Karpas-422 (cell line): ENCODE results near the gene SPOUT1. TPM values are rescaled to one million over a fixed set of nuclear protein-coding genes. Genes with fewer than 3 reads are reported as not detected.

ENCODE experiments used
- DNase-seq: peaks from one replicate; pipeline ENCODE4 v3.0.0-alpha.2; 2015
- H2AFZ ChIP-seq: fragments of 200-600 bp; sonication (generic); 2 replicates; pipeline ENCODE4 v1.6.1; 2014; ENCODE audit warnings: antibody characterized with exemption, low read length, mixed read lengths
- H3K27ac ChIP-seq: fragments of 200-600 bp; sonication (generic); 2 replicates; pipeline ENCODE4 v1.5.1; 2014; ENCODE audit warnings: mild to moderate bottlenecking, low read length, moderate library complexity
- H3K27me3 ChIP-seq: fragments of 200-600 bp; sonication (generic); 2 replicates; pipeline ENCODE4 v1.6.1; 2014; ENCODE audit warnings: low read length, mixed read lengths
- H3K36me3 ChIP-seq: fragments of 200-600 bp; sonication (generic); 2 replicates; pipeline ENCODE4 v1.6.1; 2014; ENCODE audit warnings: low read length, mixed read lengths; ENCODE audit not compliant: insufficient read depth
- H3K4me1 ChIP-seq: fragments of 200-600 bp; sonication (generic); 2 replicates; pipeline ENCODE4 v1.6.1; 2014; ENCODE audit warnings: mild to moderate bottlenecking, low read length, mixed read lengths
- H3K4me2 ChIP-seq: fragments of 200-600 bp; sonication (generic); 2 replicates; pipeline ENCODE4 v1.6.1; 2014; ENCODE audit warnings: low read length, low read depth, mild to moderate bottlenecking; ENCODE audit not compliant: poor library complexity, severe bottlenecking
- H3K4me3 ChIP-seq: fragments of 200-600 bp; sonication (generic); 2 replicates; pipeline ENCODE4 v1.5.1; 2014; ENCODE audit warnings: mild to moderate bottlenecking, antibody characterized with exemption, low read length, mixed read lengths
- H3K79me2 ChIP-seq: fragments of 200-600 bp; sonication (generic); 2 replicates; pipeline ENCODE4 v1.6.1; 2014; ENCODE audit warnings: mild to moderate bottlenecking, low read length, mixed read lengths
- H3K9ac ChIP-seq: fragments of 200-600 bp; sonication (generic); 2 replicates; pipeline ENCODE4 v1.6.0; 2014; ENCODE audit warnings: low read length
- H3K9me2 ChIP-seq: fragments of 200-600 bp; sonication (generic), shearing (Covaris generic); replicated peaks from 2 replicates; pipeline ENCODE4 v1.6.0; 2014; ENCODE audit warnings: mild to moderate bottlenecking, low read length, moderate library complexity; ENCODE audit not compliant: insufficient read depth
- H3K9me3 ChIP-seq: fragments of 300-700, 200-600 bp; sonication (generic); 2 replicates; pipeline ENCODE4 v1.6.1; 2014; ENCODE audit warnings: low read length, mixed read lengths
- H4K20me1 ChIP-seq: fragments of 200-600 bp; sonication (generic); 2 replicates; pipeline ENCODE4 v1.6.1; 2014; ENCODE audit warnings: mild to moderate bottlenecking, antibody characterized with exemption, low read length, low read depth; ENCODE audit not compliant: insufficient read depth
- total RNA-seq: library from RNA; depleted of rRNA; stranded (reverse); fragments of >200 nt; shearing (Covaris generic); gene quantifications from 2 replicates; pipeline ENCODE4 v1.2.3, GENCODE V29; 2014; ENCODE audit warnings: low replicate concordance

The SPOUT1 gene
- total RNA-seq, 1 experiment from 2014 or later = 28.6 TPM

DNA sequence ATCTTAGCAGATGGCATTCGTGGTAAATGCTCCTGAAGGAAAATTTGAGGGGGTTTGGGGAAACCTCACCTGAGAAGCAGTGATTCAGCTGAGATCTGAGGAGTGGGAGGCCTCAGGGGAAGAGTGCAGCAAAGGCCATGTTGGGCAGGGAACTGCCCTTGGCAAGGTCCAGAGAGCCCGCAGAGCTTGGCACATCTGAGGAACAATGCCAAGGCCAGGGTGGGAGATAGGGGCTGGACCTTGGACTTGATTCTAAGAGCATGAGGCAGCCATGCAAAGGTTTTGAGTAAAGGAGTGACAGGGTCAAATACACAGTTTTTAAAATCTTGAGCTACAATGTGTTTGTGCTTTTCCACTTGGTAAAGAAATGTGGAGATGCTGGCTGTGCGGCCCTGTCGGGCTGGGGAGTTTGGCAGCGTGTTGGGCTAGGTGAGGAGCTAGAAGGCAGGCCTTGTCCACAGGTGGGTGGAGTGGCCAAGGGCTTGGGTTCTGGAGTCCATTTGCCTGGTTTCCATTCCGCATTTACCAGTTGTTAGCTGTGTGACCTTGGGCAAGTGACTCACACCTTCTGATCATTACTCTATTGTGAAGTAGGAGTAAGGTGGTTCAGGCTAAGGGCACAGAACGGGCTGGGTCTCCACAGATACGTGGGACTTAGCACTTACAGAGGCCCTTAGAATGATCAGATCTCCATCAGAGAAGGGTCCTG lies 36.5 kb downstream of the SPOUT1 start:
- H3K4me2 ChIP-seq = no peak overlapping the region
- no peaks in the 10 kb centered on the region for H3K27me3 ChIP-seq
- no peak overlapping the region for H3K9ac ChIP-seq
- no peaks in the 10 kb centered on the region for H3K9me2 ChIP-seq
- H3K27ac ChIP-seq = no peak overlapping the region
- H2AFZ ChIP-seq = no peak overlapping the region
- H3K4me3 ChIP-seq = no peak overlapping the region
- H3K9me3 ChIP-seq = no peaks in the 10 kb centered on the region
- H3K36me3 ChIP-seq = peaks cover 6% of the 10 kb centered on the region; the same call in 1 of the 2 replicates
- H3K79me2 ChIP-seq = peaks cover 11% of the 10 kb centered on the region
- no peaks in the 10 kb centered on the region for H4K20me1 ChIP-seq
- DNase-seq = no peak
- H3K4me1 ChIP-seq = peaks cover 7% of the 10 kb centered on the region

DNA sequence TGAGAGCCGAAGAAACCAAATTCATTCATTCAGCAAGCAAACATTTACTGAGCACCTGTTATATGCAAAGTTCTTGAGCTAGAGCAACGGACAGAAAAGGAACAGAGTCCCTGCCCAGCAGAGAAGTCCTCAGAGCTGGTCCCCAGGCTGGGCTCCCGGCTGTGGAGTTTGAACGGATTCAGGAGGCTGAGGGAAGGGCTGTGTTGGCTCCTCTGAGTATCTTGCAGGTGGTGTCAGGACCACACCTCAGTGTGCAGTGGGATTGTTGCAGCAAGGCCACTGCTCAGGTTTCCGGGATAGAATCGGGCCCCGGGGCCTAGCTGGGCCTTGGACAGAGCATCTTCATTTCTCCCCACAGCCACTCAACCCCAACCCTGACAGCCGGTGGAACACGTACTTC lies 37.5 kb downstream of the SPOUT1 start:
- Histone ChIP-seq H3K36me3 (peaks cover 6% of the 10 kb centered on the region; the same call in 1 of the 2 replicates), H3K4me1 (peaks cover 11% of the 10 kb centered on the region), H3K4me3 (no peak overlapping the region), H3K9me2 (no peaks in the 10 kb centered on the region), H3K9me3 (no peaks in the 10 kb centered on the region), H4K20me1 (no peaks in the 10 kb centered on the region), H3K9ac (no peak overlapping the region), H3K79me2 (peaks cover 21% of the 10 kb centered on the region), H3K27me3 (no peaks in the 10 kb centered on the region), H3K4me2 (no peak overlapping the region), H3K27ac (no peak overlapping the region), H2AFZ (no peak overlapping the region)
- no peak for DNase-seq

DNA sequence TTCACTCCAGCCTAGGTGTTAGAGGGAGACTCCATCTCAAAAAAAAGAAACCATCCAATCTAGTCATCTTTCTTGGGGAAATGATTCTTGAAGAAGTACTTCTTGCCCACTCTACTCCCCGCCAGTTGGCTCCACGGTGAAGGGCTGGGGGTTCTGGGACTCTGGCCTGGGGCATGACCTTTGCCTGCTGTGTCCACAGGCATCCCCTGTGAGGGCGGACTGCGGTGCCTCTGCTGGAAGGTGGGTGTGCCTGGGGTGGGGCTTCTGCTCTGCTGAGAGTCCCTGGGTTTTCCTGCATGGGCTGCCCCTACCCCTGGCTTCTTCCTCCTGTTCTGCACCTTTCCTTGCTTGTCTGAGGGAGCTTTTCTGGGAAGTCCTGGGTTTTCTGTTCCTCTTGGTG lies 39.1 kb downstream of the SPOUT1 start:
- peaks cover 16% of the 10 kb centered on the region for H3K4me1 ChIP-seq
- peaks cover 22% of the 10 kb centered on the region for H3K79me2 ChIP-seq
- H3K4me3 ChIP-seq = no peak overlapping the region
- no peak overlapping the region for H3K9ac ChIP-seq
- H3K9me3 ChIP-seq = no peaks in the 10 kb centered on the region
- H3K36me3 ChIP-seq = peaks cover 6% of the 10 kb centered on the region; the same call in 1 of the 2 replicates
- no peaks in the 10 kb centered on the region for H3K27me3 ChIP-seq
- no peak overlapping the region for H2AFZ ChIP-seq
- no peaks in the 10 kb centered on the region for H3K9me2 ChIP-seq
- no peak overlapping the region for H3K27ac ChIP-seq
- DNase-seq = no peak
- H3K4me2 ChIP-seq = no peak overlapping the region
- H4K20me1 ChIP-seq = no peaks in the 10 kb centered on the region

DNA sequence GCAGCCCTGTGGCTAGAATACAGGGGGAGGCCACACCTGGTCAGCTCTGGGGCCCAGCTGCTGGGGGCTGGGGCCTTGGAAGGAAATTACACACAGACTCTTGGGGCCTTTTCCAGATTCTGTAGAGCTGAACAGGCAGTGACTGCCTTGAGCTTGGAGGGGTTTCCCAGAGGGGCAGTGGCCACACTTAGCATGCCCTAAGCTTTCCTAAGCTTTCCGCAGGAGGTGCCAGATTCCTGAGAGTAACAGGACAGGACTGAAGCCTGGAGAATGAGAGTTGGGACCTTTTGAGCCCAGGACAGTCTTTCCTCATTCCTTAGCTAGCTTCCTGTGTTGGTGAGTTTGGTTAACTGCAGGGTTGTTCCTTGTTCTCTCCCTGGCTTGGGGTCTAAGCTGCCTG lies 41.1 kb downstream of the SPOUT1 start:
- Histone ChIP-seq H3K9ac (peak overlapping the region; percentile 96), H3K4me1 (peaks cover 20% of the 10 kb centered on the region), H4K20me1 (no peaks in the 10 kb centered on the region), H3K4me2 (peak overlapping the region; percentile 89), H3K9me2 (no peaks in the 10 kb centered on the region), H3K4me3 (peak overlapping the region; percentile 76), H3K27ac (no peak overlapping the region), H2AFZ (no peak overlapping the region), H3K36me3 (0 out of 2 replicates have a peak, but pooled peaks cover 3% of the 10 kb centered on the region), H3K9me3 (no peaks in the 10 kb centered on the region), H3K79me2 (peaks cover 22% of the 10 kb centered on the region), H3K27me3 (no peaks in the 10 kb centered on the region)
- no peak for DNase-seq

DNA sequence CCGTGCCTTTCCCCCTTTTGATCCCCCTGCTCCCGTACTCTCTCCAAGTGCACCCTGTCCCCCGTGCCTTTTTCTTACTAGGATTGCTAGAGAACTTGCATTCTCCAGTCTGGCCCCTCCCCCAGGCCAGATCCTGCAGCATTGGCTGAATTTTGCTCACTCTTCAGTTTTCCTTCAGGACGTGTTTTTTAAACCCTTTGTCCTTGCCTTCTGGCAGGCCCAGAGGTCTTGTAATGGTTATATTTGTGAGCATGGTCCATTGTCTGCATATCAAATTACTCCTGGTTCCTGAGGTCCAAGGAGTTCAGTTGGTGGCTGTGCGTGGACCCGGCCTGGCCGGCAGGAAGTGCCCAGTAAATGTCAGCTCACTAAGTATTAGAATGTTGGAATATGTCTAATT lies 41.9 kb downstream of the SPOUT1 start:
- Histone ChIP-seq H3K27ac (peak overlapping the region; percentile 16; the same call in 1 of the 2 replicates), H3K36me3 (0 out of 2 replicates have a peak, but pooled peaks cover 2% of the 10 kb centered on the region), H2AFZ (no peak overlapping the region), H4K20me1 (no peaks in the 10 kb centered on the region), H3K4me3 (peak overlapping the region; percentile 76), H3K4me1 (peaks cover 23% of the 10 kb centered on the region), H3K79me2 (peaks cover 22% of the 10 kb centered on the region), H3K4me2 (peak overlapping the region; percentile 89), H3K9me3 (no peaks in the 10 kb centered on the region), H3K9ac (peak overlapping the region; percentile 96), H3K9me2 (no peaks in the 10 kb centered on the region), H3K27me3 (no peaks in the 10 kb centered on the region)
- peak; percentile 48 for DNase-seq

DNA sequence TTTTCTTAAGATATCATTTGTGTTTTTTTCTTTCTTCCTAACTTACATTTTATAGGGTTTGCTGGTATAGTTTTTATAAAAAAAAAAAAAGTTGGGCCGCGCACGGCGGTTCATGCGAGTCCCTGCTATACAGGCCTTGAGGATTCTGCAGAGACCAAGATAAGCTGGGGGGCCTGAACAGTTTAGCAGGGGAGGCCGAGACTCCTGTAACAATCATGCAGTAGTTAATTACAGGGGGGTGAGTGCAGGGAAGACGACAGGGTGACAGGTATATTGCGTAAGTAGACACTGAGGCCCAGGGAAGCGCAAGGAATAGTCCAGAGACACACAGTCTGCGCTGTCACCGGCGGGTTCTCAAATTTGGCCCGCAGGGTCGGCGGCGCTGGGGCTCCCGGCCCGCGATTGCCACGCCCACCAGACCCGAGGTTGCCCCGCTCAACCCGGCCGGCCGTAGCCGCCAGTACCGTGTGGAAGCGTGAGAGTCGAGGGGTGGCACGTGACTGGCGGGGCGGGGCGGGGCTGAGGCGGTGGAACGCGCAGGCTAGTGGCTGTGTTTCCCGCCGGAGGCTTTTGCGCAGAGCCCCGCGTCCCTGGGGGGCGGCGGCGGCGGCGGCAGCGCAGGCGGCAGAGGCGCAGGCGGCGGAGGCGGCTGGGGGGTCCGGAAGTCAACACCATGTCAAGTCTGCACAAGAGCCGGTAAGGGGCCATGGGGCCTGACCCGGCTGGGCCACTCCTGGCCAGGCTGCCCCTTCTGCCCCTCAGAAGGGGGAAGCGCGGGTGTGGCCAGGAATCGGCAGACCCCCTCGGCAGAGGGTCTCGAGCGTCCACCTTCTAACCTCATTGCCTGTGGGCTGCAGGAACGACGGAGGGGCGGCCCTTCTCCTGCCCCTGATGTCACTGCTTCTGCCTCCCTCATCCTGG lies 42.7 kb downstream of the SPOUT1 start, which contains the start of gene TBC1D13:
Gene TBC1D13, plus strand, starts transcription at position 573 of the 921 bp plus-strand sequence. Its CDS starts 101 bp downstream, at position 674.
- Histone ChIP-seq H4K20me1 (no peaks in the 10 kb centered on the region), H3K27me3 (no peaks in the 10 kb centered on the region), H3K79me2 (peaks cover 22% of the 10 kb centered on the region), H3K4me3 (peak within 1 kb of the TSS; percentile 76), H3K4me1 (peaks cover 23% of the 10 kb centered on the region), H3K9me3 (no peaks in the 10 kb centered on the region), H3K27ac (peak within 1 kb of the TSS; percentile 16; the same call in 1 of the 2 replicates), H3K9me2 (no peaks in the 10 kb centered on the region), H3K36me3 (no peaks in the 10 kb centered on the region), H3K4me2 (peak within 1 kb of the TSS; percentile 89), H3K9ac (peak within 1 kb of the TSS; percentile 96), H2AFZ (peak within 1 kb of the TSS; percentile 99)
- DNase-seq = peak; percentile 96

DNA sequence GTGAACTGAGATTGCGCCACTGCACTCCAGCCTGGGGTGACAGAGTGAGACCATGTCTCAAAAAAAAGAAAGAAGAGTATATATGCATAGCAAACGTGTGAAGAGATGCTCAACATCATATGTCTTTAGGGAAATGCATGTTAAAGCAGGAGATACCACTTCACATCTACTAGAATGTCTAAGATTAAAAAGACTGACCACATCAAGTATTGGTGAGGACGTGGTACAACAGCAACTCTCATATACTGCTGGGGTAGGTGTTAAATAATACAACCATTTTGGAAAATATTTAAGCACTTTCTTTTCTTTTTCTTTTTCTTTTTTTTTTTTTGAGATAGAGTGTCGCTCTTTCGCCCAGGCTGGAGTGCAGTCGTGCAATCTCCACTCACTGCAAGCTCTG lies 44.2 kb downstream of the SPOUT1 start:
- H3K27me3 ChIP-seq = no peaks in the 10 kb centered on the region
- H3K36me3 ChIP-seq = no peaks in the 10 kb centered on the region
- H3K79me2 ChIP-seq = peaks cover 22% of the 10 kb centered on the region
- no peak overlapping the region for H3K9ac ChIP-seq
- H4K20me1 ChIP-seq = no peaks in the 10 kb centered on the region
- no peak for DNase-seq
- peaks cover 23% of the 10 kb centered on the region for H3K4me1 ChIP-seq
- H2AFZ ChIP-seq = no peak overlapping the region
- no peak overlapping the region for H3K27ac ChIP-seq
- no peaks in the 10 kb centered on the region for H3K9me2 ChIP-seq
- no peaks in the 10 kb centered on the region for H3K9me3 ChIP-seq
- H3K4me3 ChIP-seq = no peak overlapping the region
- H3K4me2 ChIP-seq = no peak overlapping the region

DNA sequence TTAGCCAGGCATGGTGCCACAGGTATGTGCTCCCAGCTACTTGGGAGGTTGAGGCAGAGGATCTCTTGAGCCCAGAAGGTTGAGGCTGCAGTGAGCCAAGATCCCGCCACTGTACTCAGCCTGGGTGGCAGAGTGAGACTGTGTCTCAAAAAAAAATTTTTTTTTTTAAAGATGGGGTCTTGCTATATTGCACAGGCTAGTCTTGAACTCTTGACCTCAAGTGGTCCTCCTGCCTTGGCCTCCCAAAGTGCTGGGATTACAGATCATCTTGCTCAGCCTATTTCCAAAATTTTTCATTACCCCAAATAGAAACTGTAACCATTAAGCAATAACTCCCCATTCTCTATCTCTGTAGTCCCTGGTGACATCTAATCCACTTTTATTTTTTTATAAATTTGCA lies 46.9 kb downstream of the SPOUT1 start:
- H3K79me2 ChIP-seq = peaks cover 6% of the 10 kb centered on the region
- H3K36me3 ChIP-seq = no peaks in the 10 kb centered on the region
- no peaks in the 10 kb centered on the region for H3K9me2 ChIP-seq
- H3K27me3 ChIP-seq = no peaks in the 10 kb centered on the region
- H3K4me2 ChIP-seq = no peak overlapping the region
- no peaks in the 10 kb centered on the region for H3K9me3 ChIP-seq
- no peak overlapping the region for H3K9ac ChIP-seq
- H4K20me1 ChIP-seq = no peaks in the 10 kb centered on the region
- H3K4me3 ChIP-seq = no peak overlapping the region
- H3K4me1 ChIP-seq = peaks cover 14% of the 10 kb centered on the region
- no peak for DNase-seq
- no peak overlapping the region for H3K27ac ChIP-seq
- no peak overlapping the region for H2AFZ ChIP-seq
